Keratinocyte (primary cell): Measurements from ENCODE around the gene FHIP1A.

Experiments
- CTCF ChIP-seq, 3 experiments: IDR thresholded peaks in 1 of 3; conservative IDR thresholded peaks in 1 of 3; optimal IDR thresholded peaks in 1 of 3; 2 replicates in 2 of 3; 3 replicates in 1 of 3; pipeline versions ENCODE3 to v1.5.1; 2011; ENCODE audit warnings: low read length in 3 of 3, mild to moderate bottlenecking in 3 of 3, moderate library complexity in 2 of 3, control low read depth in 1 of 3, inconsistent platforms in 1 of 3; ENCODE audit not compliant: insufficient read depth in 2 of 3; ENCODE audit errors: extremely low read depth in 1 of 3
- EZH2 ChIP-seq: IDR thresholded peaks from one replicate; pipeline ENCODE4 v1.6.1; 2012; ENCODE audit warnings: inconsistent platforms, mild to moderate bottlenecking, low read length, moderate library complexity

- TF ChIP-seq CTCF (optimal IDR thresholded peaks at IDR 0.05 in 1 of 3, IDR thresholded peaks at IDR 0.05 in 1 of 3, conservative IDR thresholded peaks at IDR 0.05 in 1 of 3; ENCODE audit: extremely low read depth in 1 of 3, insufficient read depth in 2 of 3, low read length in 3 of 3), result no peak
- TF ChIP-seq EZH2, result no peak
These were observed 7.0 kb downstream of the FHIP1A start for GRCh38 chr4:151415978-151416377.
